Fibroblast of the aortic adventitia (primary cell): Measurements from ENCODE around the gene FBXL20. TPM values are rescaled to one million over a fixed set of nuclear protein-coding genes. Genes with fewer than 3 reads are reported as not detected.

ENCODE experiments used
- DNase-seq: peaks from one replicate; pipeline ENCODE4 v3.0.0-alpha.2; 2010; ENCODE audit warnings: low read depth
- H3K4me3 ChIP-seq: 2 replicates; pipeline ENCODE4 v1.5.1; 2011; ENCODE audit warnings: low read depth, mild to moderate bottlenecking, control low read depth, low read length, moderate library complexity
- CTCF ChIP-seq: IDR thresholded peaks from 2 replicates; pipeline ENCODE4 v1.5.1; 2011; ENCODE audit warnings: mild to moderate bottlenecking, low read length, control low read depth, inconsistent platforms; ENCODE audit not compliant: insufficient read depth
- total RNA-seq: library from RNA; depleted of rRNA; stranded (reverse); fragments of >200 nt; gene quantifications from 2 replicates; pipeline ENCODE4 v1.2.3, GENCODE V29; 2012; ENCODE audit warnings: low replicate concordance

Gene FBXL20
- total RNA-seq, 1 donor: 19.4 TPM

- H3K4me3 ChIP-seq: peak overlapping the region; percentile 44
- no peak for TF ChIP-seq CTCF
- no peak for DNase-seq
These were observed 191.4 kb downstream of the FBXL20 start for GRCh38 chr17:39210093-39210434.

- H3K4me3 ChIP-seq: peak overlapping the region; percentile 44
- TF ChIP-seq CTCF: no peak
- peak; percentile 50 for DNase-seq
These were observed 191.9 kb downstream of the FBXL20 start for GRCh38 chr17:39209317-39210092.

- H3K4me3 ChIP-seq: no peak overlapping the region
- TF ChIP-seq CTCF: no peak
- no peak for DNase-seq
These were observed 192.5 kb downstream of the FBXL20 start for GRCh38 chr17:39208893-39209292.

- no peak for DNase-seq
- TF ChIP-seq CTCF: no peak
- no peak overlapping the region for H3K4me3 ChIP-seq
These were observed 193.3 kb downstream of the FBXL20 start for GRCh38 chr17:39208136-39208535.

- no peak for DNase-seq
- H3K4me3 ChIP-seq: no peak overlapping the region
- TF ChIP-seq CTCF: no peak
These were observed 196.3 kb downstream of the FBXL20 start for GRCh38 chr17:39205112-39205526.

GRCh38 chr17:39204245-39204644 is 197.2 kb downstream of the FBXL20 start:
- H3K4me3 ChIP-seq: no peak overlapping the region
- DNase-seq: no peak
- TF ChIP-seq CTCF: no peak

Other genes starting within 250 kb of the FBXL20 start
- gene PLXDC1, start 250.0 kb downstream of the FBXL20 start, total RNA-seq: 3.1 and 3.3 TPM in 2 replicates
- 2.1 TPM in 1 of 2 replicates, not detected in the other for gene ARL5C, start 235.5 kb downstream of the FBXL20 start, total RNA-seq
- 7.0 and 8.0 TPM in 2 replicates for gene CACNB1, start 204.0 kb downstream of the FBXL20 start, total RNA-seq
- 944 and 2,108 TPM in 2 replicates for gene RPL19, start 201.3 kb downstream of the FBXL20 start, total RNA-seq
- 0.18 TPM in 1 of 2 replicates, not detected in the other for gene STAC2, start 175.7 kb downstream of the FBXL20 start, total RNA-seq
- gene MED1, start 49.6 kb upstream of the FBXL20 start, total RNA-seq: 21.6 and 31.7 TPM in 2 replicates
- gene CDK12, start 59.9 kb upstream of the FBXL20 start, total RNA-seq: 27.6 and 43.9 TPM in 2 replicates
- not detected in 2 replicates for gene NEUROD2, start 206.3 kb upstream of the FBXL20 start, total RNA-seq
- gene PPP1R1B, start 225.3 kb upstream of the FBXL20 start, total RNA-seq: 4.1 and 9.0 TPM in 2 replicates
- gene STARD3, start 235.5 kb upstream of the FBXL20 start, total RNA-seq: 18.6 and 20.8 TPM in 2 replicates